PC-9 (cell line): ENCODE measurements around the gene DAB1. TPM values are rescaled to one million over a fixed set of nuclear protein-coding genes. Genes with fewer than 3 reads are reported as not detected.

Experiments
- BruUV-seq: library from RNA; stranded (reverse); fragments of 400-500 nt; replicated peaks from 2 replicates; lab custom pipeline; 2021; lab: Mats Ljungman, UMichigan
- CTCF ChIA-PET: fragments of 300-600 bp; sonication (Branson Sonifier 250); formaldehyde crosslinking; loops from one replicate; lab custom pipeline; 2022; ENCODE audit warnings: antibody characterized with exemption; lab: Charles Lee
- POLR2A ChIA-PET: fragments of 300-600 bp; sonication (Branson Sonifier 250); formaldehyde crosslinking; loops from one replicate; lab custom pipeline; 2022; ENCODE audit warnings: antibody characterized with exemption; ENCODE audit not compliant: unreplicated experiment; lab: Charles Lee
- DNase-seq, 2 experiments: peaks; one replicate each; pipeline versions ENCODE4 v3.0.0 to v3.0.0-alpha.2; 2015 to 2022; ENCODE audit warnings: mixed read lengths in 1 of 2
- H2AFZ ChIP-seq: fragments of 200-600 bp; sonication (generic); 2 replicates; pipeline ENCODE4 v1.8.1; 2017; ENCODE audit warnings: antibody characterized with exemption
- H3F3A ChIP-seq: fragments of 200-600 bp; sonication (generic); 2 replicates; pipeline ENCODE4 v1.8.1; 2017; ENCODE audit warnings: antibody characterized with exemption, mild to moderate bottlenecking, low read depth; ENCODE audit not compliant: insufficient read depth
- H3K27ac ChIP-seq: fragments of 200-600 bp; sonication (generic); 2 replicates; pipeline ENCODE4 v1.6.1; 2016; ENCODE audit warnings: mixed run types
- H3K27me3 ChIP-seq: fragments of 200-600 bp; sonication (generic); 2 replicates; pipeline ENCODE4 v1.6.1; 2016; ENCODE audit warnings: low read depth, mixed run types; ENCODE audit not compliant: insufficient read depth
- H3K36me3 ChIP-seq: fragments of 200-600 bp; sonication (generic); 2 replicates; pipeline ENCODE4 v1.6.1; 2016; ENCODE audit warnings: low read depth, mixed run types
- H3K4me1 ChIP-seq: fragments of 200-600 bp; sonication (generic); replicated peaks from 2 replicates; pipeline ENCODE4 v1.6.1; 2016; ENCODE audit warnings: mixed run types; ENCODE audit not compliant: insufficient read depth
- H3K4me2 ChIP-seq: fragments of 200-600 bp; sonication (generic); 2 replicates; pipeline ENCODE4 v1.6.1; 2017; ENCODE audit warnings: mixed run types
- H3K4me3 ChIP-seq: fragments of 200-600 bp; sonication (generic); 2 replicates; pipeline ENCODE4 v1.6.1; 2016; ENCODE audit warnings: mixed run types
- H3K79me2 ChIP-seq: fragments of 200-600 bp; sonication (generic); 2 replicates; pipeline ENCODE4 v1.6.1; 2017; ENCODE audit warnings: low read depth, mixed run types
- H3K9me2 ChIP-seq: fragments of 200-600 bp; sonication (generic); 2 replicates; pipeline ENCODE4 v1.8.1; 2017; ENCODE audit warnings: mild to moderate bottlenecking; ENCODE audit not compliant: insufficient read depth
- H3K9me3 ChIP-seq: fragments of 200-600 bp; sonication (generic); 2 replicates; pipeline ENCODE4 v1.8.1; 2016; ENCODE audit warnings: low read depth; ENCODE audit not compliant: insufficient read depth
- H4K20me1 ChIP-seq: fragments of 200-600 bp; sonication (generic); 2 replicates; pipeline ENCODE4 v1.8.1; 2017; ENCODE audit not compliant: insufficient read depth
- CTCF ChIP-seq: fragments of 200-600 bp; sonication (generic); conservative IDR thresholded peaks from 2 replicates; pipeline ENCODE4 v1.6.1; 2017; ENCODE audit warnings: mixed run types, antibody characterized with exemption, mild to moderate bottlenecking, moderate library complexity
- EZH2 ChIP-seq: fragments of 200-600 bp; sonication (generic); IDR thresholded peaks from 2 replicates; pipeline ENCODE4 v1.8.0; 2017; ENCODE audit warnings: antibody characterized with exemption, low read depth
- intact Hi-C: fragments of 100-400 bp; cut with micrococcal nuclease; formaldehyde crosslinking; loops from one replicate; pipeline ENCODE4 v1.10.0; 2022; ENCODE audit not compliant: unreplicated experiment
- total RNA-seq: library from RNA; stranded (reverse); gene quantifications from 2 replicates; pipeline ENCODE4 v1.2.3, GENCODE V29; 2021

DAB1 gene
- total RNA-seq, 1 experiment from 2014 or later: not detected

GRCh38 chr1:57304591-57304990 is 119.3 kb downstream of the DAB1 start:
- Histone ChIP-seq H3K9me2 (no peaks in the 10 kb centered on the region; the same call in 1 of the 2 replicates), H3K4me1 (no peaks in the 10 kb centered on the region), H3K4me3 (no peak overlapping the region), H2AFZ (no peak overlapping the region), H3K27ac (no peak overlapping the region), H3K36me3 (no peaks in the 10 kb centered on the region), H3K79me2 (no peaks in the 10 kb centered on the region), H4K20me1 (no peaks in the 10 kb centered on the region), H3K9me3 (no peaks in the 10 kb centered on the region), H3K4me2 (no peak overlapping the region), H3K27me3 (peaks cover 23% of the 10 kb centered on the region), H3F3A (no peaks in the 10 kb centered on the region)
- ChIA-PET POLR2A (no interaction called here), CTCF (no interaction called here)
- TF ChIP-seq EZH2: no peak
- TF ChIP-seq CTCF: no peak
- no peak for DNase-seq
- intact Hi-C loops: no loop called here
- no TSS peak for BruUV-seq

- CTCF ChIA-PET: no interaction called here
- Histone ChIP-seq H2AFZ (no peak overlapping the region), H3K9me3 (no peaks in the 10 kb centered on the region), H3K4me1 (no peaks in the 10 kb centered on the region), H3K36me3 (no peaks in the 10 kb centered on the region), H4K20me1 (no peaks in the 10 kb centered on the region), H3K27ac (no peak overlapping the region), H3K27me3 (peaks cover 23% of the 10 kb centered on the region), H3K4me2 (no peak overlapping the region), H3K4me3 (no peak overlapping the region), H3K79me2 (no peaks in the 10 kb centered on the region), H3K9me2 (no peaks in the 10 kb centered on the region), H3F3A (no peaks in the 10 kb centered on the region)
- TF ChIP-seq CTCF (no peak), EZH2 (no peak)
- intact Hi-C loops: no loop called here
- BruUV-seq: no TSS peak
- POLR2A ChIA-PET: no interaction called here
- DNase-seq: no peak
Observed at GRCh38 chr1:57302812-57303596, 120.9 kb downstream of the DAB1 start.

GRCh38 chr1:57300186-57300585 is 123.7 kb downstream of the DAB1 start:
- H3K27ac ChIP-seq: no peak overlapping the region
- no peaks in the 10 kb centered on the region for H3F3A ChIP-seq
- BruUV-seq: no TSS peak
- H4K20me1 ChIP-seq: no peaks in the 10 kb centered on the region
- H3K27me3 ChIP-seq: peaks cover 23% of the 10 kb centered on the region
- CTCF ChIA-PET: no interaction called here
- no peak overlapping the region for H3K4me3 ChIP-seq
- POLR2A ChIA-PET: interaction anchor here (0.5 to 0.9 kb wide), 2 partner anchors 46 to 218 kb away, joined by 4 read pairs; no protein-coding TSS in a partner anchor
- no peaks in the 10 kb centered on the region for H3K9me2 ChIP-seq
- H3K4me2 ChIP-seq: no peak overlapping the region
- no peak for DNase-seq
- H3K36me3 ChIP-seq: no peaks in the 10 kb centered on the region
- TF ChIP-seq CTCF (no peak), EZH2 (no peak)
- H3K79me2 ChIP-seq: no peaks in the 10 kb centered on the region
- H3K4me1 ChIP-seq: no peaks in the 10 kb centered on the region
- no peaks in the 10 kb centered on the region for H3K9me3 ChIP-seq
- intact Hi-C loops: no loop called here
- no peak overlapping the region for H2AFZ ChIP-seq
